HTR-8/SVneo (cell line): ENCODE measurements around the gene BANP.
A peak's percentile ranks its signal among the peaks of the same experiment; 100 is the strongest.
"Not testable (repeated sequence)": the region's sequence is repeated elsewhere in the genome, so short reads cannot be mapped to it uniquely, and the experiment has no call there.

Experiments
- DNase-seq: peaks from one replicate; pipeline ENCODE4 v3.0.0; 2011; ENCODE audit warnings: low spot score, mixed read lengths; ENCODE audit not compliant: insufficient read length
- FAIRE-seq: peaks from 2 replicates; lab custom pipeline; 2011; peaks lifted over from hg19 to GRCh38; lab: Jason Lieb, UNC

BANP gene

DNA sequence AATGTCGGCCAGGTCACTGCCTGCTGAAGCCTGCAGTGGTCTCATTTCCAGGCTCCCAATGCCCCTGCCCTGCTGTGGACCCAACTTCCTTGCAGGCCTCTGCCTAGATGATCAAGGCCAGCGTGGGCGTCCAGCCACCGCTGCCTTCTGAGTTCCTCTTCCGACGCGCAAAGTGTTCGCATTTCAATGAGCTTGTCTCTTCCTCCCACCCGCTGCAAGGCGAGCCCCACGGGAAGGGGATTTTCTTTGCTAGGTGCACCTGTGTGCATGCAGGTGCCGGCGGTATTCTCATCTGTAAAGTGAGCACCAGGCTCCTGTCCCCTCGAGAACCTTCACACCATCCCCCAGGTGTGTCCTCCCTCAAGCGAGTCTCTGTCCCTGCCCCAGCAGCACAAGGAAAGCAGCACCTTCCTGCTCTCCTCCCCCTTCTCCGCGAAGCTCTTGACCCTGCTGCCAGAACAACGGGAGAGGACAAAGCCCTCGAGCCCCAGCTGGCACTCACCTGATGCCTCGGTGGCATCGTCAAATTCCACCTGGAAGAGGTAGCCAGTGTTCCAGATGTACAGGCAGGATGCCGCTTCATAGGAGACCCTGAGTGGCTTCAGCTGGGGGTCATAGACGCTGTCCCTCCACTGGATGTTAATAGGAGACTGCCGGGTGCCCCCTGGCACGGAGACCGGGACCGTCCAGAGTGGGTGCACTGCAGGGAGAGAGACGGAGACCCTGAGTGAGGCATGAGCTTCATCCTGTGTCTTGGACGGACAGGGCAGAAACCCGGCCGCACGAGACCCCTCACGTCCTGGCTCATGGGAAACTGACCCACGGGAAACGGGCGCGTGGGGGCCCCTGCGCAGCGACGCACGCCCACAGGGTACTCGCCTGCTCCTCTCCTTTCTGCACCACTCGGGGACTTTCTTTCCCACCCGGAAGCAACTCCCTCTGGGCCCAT lies 24.7 kb upstream of the BANP start:
- DNase-seq (no peak), FAIRE-seq (no peak)

DNA sequence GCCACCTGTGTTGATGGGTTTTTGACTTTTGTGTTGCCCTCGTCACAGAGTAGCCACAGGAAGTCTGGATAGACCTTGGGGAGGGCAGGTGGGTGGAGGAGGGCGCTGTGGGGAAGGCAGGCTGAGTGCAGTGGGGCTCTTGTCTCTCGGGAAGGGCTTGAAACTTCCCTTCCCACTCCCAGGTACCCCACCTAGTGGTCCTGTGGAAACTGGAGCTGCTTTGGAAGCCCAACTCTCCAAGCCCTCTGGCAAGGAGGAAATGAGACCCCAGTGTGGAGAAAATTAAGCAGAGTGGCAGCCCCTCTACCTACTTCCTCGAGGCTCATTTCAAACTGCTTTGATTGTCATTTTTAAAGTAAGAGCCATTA lies 24.1 kb upstream of the BANP start:
- DNase-seq (no peak), FAIRE-seq (no peak)

DNA sequence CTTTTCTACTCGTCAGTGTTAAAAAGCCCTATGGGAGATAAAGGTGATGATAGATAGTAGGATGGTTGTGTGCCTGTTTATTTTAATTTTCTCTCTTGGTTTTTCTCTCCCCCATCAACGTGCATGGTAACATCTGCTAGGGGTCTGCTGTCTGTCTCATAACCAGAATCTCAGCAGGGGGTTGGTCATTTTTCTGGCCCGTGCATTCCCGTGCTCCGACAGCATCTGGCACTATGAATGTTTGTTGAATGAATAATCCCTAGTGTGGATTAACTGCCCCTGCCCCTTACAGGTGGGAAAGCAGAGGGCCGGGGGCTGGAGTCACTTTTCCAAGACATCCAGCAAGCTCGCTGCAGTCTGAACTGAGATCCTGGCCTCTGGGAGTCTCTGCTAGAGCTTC lies 21.2 kb upstream of the BANP start:
- DNase-seq (no peak), FAIRE-seq (no peak)

DNA sequence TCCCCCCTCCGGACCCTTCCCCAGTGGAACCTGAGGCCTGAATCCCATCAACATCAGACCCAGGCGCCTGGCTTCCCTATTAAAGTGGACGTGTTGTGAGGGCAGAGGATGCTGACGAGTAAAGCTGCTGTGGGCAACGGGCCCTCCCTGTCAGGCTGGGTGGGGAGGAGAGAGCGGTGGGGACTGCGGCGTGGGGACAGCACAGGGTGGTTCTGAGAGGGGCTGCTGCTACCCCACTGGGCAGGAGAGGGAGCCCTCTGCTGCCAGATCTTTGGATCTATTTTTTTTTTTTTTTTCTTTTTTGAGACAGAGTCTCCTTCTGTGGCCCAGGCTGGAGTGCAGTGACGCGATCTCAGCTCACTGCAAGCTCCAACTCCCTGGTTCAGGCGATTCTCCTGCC lies 20.8 kb upstream of the BANP start:
- DNase-seq (peak; percentile 42), FAIRE-seq (no peak)

DNA sequence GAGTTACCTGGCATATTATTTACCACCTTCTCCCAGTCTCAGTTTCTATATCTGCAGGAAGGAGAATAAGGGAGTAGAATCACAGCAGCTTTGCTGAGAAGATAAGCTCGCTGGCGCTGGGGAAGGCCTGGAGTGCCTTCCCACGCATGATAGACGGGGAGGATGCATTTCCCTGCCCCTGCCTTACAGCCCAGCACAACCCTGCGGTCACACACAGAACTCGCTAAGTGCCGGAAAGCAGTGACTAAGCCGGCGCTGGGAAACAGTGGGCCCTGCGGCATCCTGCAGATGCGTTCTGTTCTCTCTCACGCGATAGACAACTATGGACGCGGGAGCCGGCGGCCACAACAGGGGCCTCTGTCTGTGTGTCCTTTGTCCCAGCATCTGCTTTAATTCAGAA lies 19.7 kb upstream of the BANP start:
- no peak for FAIRE-seq

DNA sequence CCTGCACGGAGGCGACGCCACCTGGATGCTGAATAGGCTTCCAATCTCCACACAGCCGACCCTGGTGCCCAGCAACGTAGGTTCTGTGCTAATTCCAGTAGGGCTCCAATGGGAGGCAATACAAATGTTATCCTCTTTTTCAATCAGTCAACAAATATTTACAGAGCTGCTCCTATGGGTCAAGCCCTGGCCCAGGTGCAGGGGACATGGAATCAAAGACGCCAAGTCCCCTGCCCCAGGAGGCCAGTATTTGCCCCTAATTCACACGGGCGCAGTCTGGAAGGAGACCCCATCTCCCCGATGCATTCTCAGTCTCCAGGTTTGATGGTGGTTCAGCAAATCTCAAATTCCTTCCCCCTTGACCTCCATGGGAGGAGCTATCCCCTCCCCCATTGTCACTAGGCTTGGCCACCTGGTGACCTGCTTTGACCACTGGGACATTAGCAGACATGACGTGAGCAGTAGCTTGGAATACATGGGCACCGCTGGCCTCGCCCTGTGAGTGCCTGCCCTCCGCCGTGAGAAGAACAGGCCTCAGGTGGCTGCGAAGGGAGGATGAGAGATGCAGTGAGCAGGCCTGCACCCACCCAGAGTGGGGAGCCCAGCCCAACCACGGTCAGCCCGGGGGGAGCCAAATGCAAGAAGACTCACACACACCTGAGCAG lies 18.6 kb upstream of the BANP start:
- peak; percentile 55 for FAIRE-seq
- not testable (repeated sequence) for DNase-seq

More for the DNA sequence above, 19.7 kb upstream of the BANP start:
- no peak for DNase-seq

DNA sequence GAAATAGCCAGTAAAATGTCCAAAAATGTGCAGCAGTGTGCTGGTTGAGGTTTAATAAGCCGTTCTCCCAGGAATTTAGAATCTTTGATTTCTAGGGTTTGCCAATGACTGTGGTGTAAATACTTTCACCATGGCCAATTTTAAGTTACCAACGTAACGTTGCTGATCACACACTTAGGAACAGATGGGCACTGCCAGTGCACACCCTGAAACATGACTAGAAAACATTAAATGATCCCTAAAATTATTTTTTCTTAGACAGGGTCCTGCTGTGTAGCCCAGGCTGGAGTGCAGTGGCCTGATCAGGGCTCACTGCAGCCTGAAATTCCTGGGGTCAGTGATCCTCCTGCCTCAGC lies 18.1 kb upstream of the BANP start:
- DNase-seq, result no peak
- no peak for FAIRE-seq

DNA sequence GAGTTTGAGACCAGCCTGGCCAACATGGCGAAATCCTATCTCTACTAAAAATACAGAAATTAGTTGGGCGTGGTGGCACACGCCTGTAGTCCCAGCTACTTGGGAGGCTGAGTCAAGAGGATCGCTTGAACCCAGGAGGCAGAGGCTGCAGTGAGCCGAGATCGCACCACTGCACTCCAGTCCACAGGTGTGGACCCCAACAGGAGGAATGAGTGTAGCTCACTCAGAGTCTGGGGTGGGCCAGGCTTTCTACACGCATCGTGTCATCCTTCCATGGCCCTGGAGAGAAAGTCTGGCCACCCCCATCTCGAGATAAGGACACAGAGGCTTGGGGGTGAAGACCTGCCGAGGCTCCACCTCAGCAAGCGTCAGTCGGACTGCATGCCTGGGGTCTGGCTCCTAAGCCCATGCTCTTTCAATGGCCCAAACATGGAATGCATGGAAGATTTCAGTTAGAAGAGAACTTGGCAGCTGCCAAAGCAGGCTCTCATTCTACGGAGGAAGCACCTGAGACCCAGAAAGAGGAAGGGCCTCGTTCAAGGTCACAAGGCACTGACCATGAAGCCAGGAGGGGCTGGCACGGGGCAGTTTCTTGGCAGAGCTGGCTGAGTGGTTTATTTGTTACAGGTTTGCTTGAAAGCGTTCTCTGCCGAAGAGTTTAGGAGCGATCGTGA lies 16.3 kb upstream of the BANP start:
- not testable (repeated sequence) for DNase-seq, FAIRE-seq

DNA sequence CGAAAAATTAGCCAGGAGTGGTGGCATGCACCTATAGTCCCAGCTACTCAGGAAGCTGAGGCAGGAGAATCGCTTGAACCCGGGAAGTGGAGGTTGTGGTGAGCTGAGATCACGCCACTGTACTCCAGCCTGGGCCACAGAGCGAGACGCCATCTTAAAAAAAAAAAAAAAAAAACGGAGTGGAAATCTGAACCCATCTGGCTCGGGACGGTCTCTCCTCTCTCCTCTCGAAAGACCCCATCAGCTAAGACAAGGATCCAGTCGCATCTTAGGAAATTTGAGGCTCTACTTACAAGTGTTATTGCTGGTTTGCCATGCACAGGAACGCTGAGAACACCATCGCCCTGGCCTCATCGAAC lies 15.2 kb upstream of the BANP start:
- not testable (repeated sequence) for FAIRE-seq, DNase-seq

DNA sequence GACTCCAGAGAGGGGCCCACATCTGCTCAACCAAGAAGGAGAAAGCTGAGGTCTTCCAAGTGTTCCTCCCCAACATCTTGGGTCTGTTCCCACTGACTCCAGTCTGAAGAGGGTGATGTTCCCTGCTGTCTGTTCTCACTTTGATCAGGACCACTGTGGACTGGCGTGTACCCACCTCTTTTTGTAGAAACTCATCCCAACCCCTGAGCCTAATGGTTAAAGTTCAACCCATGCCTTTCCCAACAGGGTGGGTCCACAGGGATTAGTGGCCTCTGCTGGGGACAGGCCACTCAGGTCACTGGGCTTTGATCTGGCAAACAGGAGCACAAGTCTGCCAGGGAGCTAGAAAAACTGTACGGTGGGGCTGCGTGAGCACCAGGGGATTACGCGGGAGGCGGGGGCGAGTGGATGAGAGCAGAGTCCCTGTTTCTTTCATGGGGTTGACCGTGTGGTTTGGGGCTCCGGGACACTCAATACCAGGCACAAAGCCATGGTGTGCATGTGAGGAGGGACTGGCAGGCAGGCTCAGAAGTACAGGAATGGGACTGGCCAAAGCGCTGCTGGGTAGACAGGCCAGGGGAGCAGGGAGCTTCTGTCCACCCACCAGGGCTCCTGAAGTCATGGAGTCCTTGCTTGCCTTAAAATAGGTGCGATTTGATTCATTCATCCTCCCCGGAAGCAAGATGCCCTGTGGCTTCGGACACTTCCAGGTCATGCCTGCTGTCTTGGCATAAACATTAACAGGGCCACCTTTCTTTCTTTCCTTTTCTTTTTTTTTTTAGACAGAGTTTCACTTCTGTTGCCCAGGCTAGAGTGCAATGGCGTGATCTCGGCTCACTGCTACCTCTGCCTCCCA lies 14.6 kb upstream of the BANP start, which contains the start of gene CA5A:
TSS of gene CA5A (minus strand) at position 155 of the 856 bp plus-strand sequence. CDS start at position 76, 79 bp downstream.
- DNase-seq, result no peak
- peak; percentile 62 for FAIRE-seq

DNA sequence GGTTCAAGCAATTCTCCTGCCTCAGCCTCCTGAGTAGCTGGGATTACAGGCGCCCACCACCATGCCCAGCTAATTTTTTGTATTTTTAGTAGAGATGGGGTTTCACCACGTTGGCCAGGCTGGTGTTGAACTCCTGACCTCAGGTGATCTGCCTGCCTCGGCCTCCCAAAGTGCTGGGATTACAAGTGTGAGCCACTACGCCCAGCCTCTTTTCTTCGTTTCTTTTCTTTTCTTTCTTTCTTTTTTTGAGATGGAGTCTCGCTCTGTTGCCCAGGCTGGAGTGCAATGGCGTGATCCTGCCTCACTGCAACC lies 14.0 kb upstream of the BANP start:
- not testable (repeated sequence) for DNase-seq

DNA sequence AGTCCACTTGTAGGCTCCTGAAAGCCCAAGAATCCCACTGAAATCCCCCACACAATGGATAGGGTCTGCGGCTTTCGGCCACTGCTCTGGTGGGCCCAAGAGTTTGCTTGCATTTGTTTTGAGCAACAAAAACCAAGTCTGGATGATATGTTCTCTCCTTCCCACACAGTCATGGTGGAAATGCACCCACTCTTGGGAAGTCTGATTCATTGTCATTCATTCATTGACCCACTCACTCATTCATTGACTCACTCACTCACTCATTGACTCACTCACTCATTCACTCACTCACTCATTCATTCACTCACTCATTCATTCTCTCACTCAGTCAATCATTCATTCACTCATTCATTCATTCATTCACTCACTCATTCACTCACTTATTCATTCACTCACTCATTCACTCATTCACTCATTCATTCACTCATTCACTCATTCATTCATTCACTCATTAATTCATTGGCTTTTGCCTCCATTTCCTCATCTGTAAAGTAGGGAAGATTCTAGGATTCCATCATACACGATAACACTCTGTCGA lies 12.8 kb upstream of the BANP start:
- FAIRE-seq, result no peak
- DNase-seq, result no peak

More for the DNA sequence above, 14.0 kb upstream of the BANP start:
- FAIRE-seq, result not testable (repeated sequence)

DNA sequence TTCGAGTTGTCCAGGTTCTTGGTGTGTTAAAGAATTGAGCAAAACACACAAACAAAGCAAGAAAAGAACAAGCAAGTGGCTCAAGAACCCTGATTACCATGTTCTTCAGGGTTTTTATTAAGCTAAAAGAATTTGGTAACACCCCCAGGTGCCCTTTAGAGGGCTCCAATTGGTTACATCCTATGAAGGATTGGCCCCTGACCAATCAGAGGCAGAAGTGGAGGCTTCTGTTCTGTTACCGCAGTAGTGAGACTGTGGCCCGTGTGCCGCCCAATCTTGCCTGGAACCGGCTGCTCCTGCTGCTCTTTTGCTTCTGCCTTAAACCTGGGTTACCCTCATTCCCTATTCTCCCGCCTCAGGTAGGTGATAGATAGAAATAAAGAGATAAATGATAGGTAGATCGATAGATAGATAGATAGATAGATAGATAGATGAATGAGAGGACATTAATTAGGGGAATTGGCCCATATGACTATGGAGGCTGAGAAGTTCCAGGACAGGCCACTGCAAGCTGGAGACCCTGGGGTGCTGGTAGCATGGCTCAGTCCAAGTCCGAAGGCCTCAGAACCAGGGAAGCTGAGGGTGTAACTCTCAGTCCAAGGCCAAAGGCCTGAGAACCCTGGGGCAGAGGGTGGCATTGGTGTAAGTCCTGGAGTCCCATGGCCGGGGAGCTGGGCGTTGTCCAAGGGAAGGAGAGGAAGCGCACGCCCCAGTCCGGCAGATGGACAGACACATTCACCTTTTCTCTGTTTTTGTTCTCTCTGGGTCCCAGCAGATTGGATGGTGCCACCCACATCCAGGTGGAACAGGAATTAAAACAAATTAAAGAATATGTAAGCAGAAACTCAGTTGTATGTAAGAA lies 11.4 kb upstream of the BANP start:
- no peak for DNase-seq
- no peak for FAIRE-seq

DNA sequence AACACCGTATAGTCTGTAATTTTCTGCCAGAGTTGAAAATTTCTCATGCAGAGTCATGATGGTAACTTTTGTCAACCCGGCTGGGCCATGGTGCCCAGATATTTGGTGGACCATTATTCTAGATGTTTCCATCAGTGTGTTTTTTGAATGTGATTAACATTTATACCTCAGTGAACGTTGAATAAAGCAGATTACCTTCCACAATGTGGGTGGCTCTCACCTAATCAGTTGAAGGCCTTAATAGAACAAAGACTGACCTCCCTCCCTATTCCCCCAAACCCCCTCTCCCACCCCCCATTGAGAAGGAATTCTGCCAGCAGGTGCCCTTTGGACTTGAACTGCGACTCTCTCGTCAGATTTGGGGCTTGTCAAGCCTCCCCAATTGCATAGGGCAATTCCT lies 8.6 kb upstream of the BANP start:
- DNase-seq, result no peak
- FAIRE-seq, result no peak

DNA sequence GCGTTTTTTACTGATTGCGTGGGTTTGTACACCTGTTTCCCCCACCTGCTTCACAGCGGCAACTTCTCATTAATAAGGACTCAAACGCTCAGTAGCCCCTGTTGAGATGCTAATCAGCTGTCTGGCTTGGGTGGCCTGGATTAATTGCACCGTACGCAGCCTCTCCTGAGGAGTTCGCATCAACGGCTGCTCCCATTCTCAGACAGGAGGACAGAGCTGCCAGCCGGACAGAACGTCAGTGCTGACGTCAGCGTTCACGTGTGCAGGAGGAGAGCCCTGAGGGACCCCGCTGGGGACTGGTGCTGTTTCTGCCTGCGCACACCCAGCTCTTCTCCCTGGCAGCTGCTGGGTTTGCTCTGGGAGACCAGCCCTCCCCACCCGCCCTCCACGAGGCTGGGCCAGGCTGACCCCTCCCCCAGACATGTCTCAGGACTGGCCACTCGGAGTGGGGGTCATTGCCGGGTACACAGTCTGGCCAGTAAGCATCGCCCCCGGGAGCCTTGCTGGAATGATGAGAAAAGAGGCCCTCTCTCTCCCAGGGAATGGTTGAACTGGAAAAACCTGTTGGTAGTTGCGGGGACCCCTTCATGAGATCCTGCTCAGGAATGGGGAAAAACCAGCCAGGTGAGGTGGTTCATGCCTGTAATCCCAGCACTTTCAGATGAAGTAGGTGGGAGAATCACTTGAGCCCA lies 5.7 kb upstream of the BANP start:
- DNase-seq (no peak), FAIRE-seq (no peak)

DNA sequence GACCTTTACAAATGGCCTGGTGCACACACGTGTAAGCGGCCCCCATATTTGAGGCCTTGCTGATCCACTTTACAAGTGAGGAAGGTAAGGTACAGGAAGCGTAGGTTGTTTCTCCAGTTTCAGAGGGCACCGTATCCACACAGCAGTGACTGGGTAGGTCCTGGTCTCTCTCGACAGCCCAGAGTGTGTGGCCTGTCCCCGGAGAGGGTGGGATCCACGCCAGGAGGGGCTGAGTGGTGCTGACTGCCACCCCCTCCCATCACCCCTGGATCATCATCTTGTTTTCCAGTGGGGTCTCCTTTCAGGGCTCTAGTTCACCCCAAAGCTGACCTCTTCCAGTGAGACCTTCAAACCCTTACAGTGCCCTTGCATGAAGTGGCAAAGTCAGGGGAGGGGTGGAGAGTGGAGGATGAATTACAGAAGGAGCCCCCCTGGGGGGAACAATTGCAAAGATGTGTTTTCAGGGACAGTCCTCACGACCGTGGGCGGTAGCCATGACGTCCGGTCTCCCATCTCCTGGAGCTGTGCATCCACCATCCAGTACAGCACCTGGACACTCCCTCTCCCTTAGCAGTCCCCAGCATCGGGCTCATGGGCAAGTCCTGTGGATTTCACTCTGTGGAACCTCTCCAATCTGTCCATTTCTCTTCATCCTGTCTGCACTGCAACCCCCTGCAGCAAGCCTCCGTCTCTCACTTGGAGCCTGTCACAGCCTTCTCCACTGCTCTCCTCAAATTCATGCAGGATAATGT lies 4.5 kb upstream of the BANP start:
- FAIRE-seq, result no peak

DNA sequence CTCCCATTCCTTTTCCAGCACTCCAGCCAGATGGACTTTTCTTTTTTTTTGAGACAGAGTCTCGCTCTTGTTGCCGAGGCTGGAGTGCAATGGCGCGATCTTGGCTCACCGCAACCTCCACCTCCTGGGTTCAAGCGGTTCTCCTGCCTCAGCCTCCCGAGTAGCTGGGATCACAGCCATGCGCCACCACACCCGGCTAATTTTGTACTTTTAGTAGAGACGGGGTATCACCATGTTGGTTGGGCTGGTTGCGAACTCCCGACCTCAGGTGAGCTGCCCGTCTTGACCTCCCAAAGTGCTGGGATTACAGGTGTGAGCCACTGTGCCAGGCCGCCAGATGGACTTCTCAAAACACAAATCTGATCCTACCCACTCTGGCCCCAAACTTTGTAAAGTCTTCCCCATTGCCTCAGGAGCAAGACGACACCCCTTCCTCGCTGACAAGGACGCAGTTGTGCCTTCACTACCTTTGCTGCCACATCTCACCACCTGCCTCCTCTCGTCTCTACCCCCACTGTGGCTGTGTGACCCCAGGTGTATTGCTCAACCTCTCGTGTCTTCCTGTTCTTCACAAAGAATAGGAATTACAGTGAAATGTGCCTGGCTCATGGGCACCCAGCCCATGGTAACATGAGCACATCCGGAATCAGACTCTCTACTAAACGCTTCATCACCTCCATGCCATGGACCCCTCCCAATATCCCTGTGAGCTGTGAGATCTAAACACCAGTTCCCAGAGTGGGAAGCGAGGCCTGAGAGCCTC lies 3.7 kb upstream of the BANP start:
- no peak for FAIRE-seq
- no peak for DNase-seq

More for the DNA sequence above, 4.5 kb upstream of the BANP start:
- no peak for DNase-seq
